Dermis blood vessel endothelial cell (primary cell): ENCODE measurements around the gene TTF2. TPM values are rescaled to one million over a fixed set of nuclear protein-coding genes. Genes with fewer than 3 reads are reported as not detected.

Experiments
- total RNA-seq: library from RNA; depleted of rRNA; stranded (reverse); fragments of >200 nt; gene quantifications from 2 replicates; pipeline ENCODE4 v1.2.3, GENCODE V29; 2014

The TTF2 gene
- total RNA-seq, 1 donor from 2014 or later, result 14.3 TPM

Other genes starting within 250 kb of the TTF2 start
- 71.8 and 76.4 TPM in 2 replicates for gene PTGFRN, start 150.4 kb upstream of the TTF2 start, total RNA-seq
- 0.17 and 0.19 TPM in 2 replicates for gene CD101, start 58.6 kb upstream of the TTF2 start, total RNA-seq
- 0.84 and 1.7 TPM in 2 replicates for gene TRIM45, start 61.4 kb downstream of the TTF2 start, total RNA-seq
- under 0.01 and 0.33 TPM in 2 replicates for gene VTCN1, start 150.6 kb downstream of the TTF2 start, total RNA-seq